HCT116 (cell line): Measurements from ENCODE around the gene COX7A2L. TPM values are rescaled to one million over a fixed set of nuclear protein-coding genes. Genes with fewer than 3 reads are reported as not detected.
"Not testable (repeated sequence)": the region's sequence is repeated elsewhere in the genome, so short reads cannot be mapped to it uniquely, and the experiment has no call there.

Source experiments
- ATAC-seq: fragments of 200-7000 bp; cut with Tn5 transposase; 2 replicates; pipeline ENCODE4 v1.9.1; 2020; ENCODE audit warnings: mild to moderate bottlenecking, moderate library complexity
- BruUV-seq: library from RNA; stranded (reverse); fragments of 400-500 nt; replicated peaks from 2 replicates; lab custom pipeline; 2021; lab: Mats Ljungman, UMichigan
- CTCF ChIA-PET: fragments of 300-600 bp; sonication (Branson Sonifier 250); formaldehyde crosslinking; loops from one replicate; lab custom pipeline; 2021; ENCODE audit warnings: antibody characterized with exemption; lab: Charles Lee
- POLR2A ChIA-PET: fragments of 300-600, 350-600 bp; sonication (Branson Sonifier 250); formaldehyde crosslinking; loops from one replicate; lab custom pipeline; 2021; ENCODE audit warnings: antibody characterized with exemption; lab: Charles Lee
- RAD21 ChIA-PET, 2 experiments: fragments of 300-600 bp; sonication (Branson Sonifier 250); formaldehyde crosslinking; loops; one replicate each; lab custom pipeline; 2023; ENCODE audit warnings: low total read pairs in 2 of 2; ENCODE audit not compliant: uncharacterized antibody in 2 of 2, unreplicated experiment in 2 of 2, low non-redundant PET in 1 of 2; lab: Charles Lee
- DNase-seq: peaks from one replicate; pipeline ENCODE4 v3.0.0-alpha.2; 2010; ENCODE audit warnings: low read depth, low spot score
- H2AFZ ChIP-seq: fragments of 200-600 bp; shearing (Covaris generic), sonication (generic); 2 replicates; pipeline ENCODE4 v1.6.1; 2017; ENCODE audit warnings: low read depth, mixed run types, mixed read lengths, antibody characterized with exemption, low read length; ENCODE audit not compliant: poor library complexity, severe bottlenecking
- H3K27ac ChIP-seq: 2 replicates; pipeline ENCODE4 v1.5.1; 2012; ENCODE audit warnings: low read depth, low read length
- H3K27me3 ChIP-seq: fragments of 200-600 bp; sonication (generic); 2 replicates; pipeline ENCODE4 v1.6.1; 2016; ENCODE audit warnings: mixed run types, low read length, mixed read lengths; ENCODE audit not compliant: insufficient read depth
- H3K36me3 ChIP-seq, 2 experiments: fragments of 200-500 bp in 1 of 2; fragments of 200-600 bp in 1 of 2; sonication (Bioruptor generic) in 1 of 2; sonication (generic) in 1 of 2; 2 replicates each; pipeline versions ENCODE4 v1.5.1 to v1.6.1; 2014 to 2016; ENCODE audit warnings: low read length in 2 of 2, inconsistent platforms in 1 of 2, mixed read lengths in 1 of 2, mixed run types in 1 of 2; ENCODE audit not compliant: insufficient read depth in 2 of 2, control insufficient read depth in 1 of 2
- H3K4me1 ChIP-seq, 2 experiments: fragments of 200-600 bp in 1 of 2; sonication (generic) in 1 of 2; 2 replicates each; pipeline versions ENCODE4 v1.5.1 to v1.6.1; 2012 to 2017; ENCODE audit warnings: low read length in 2 of 2, inconsistent platforms in 1 of 2, mild to moderate bottlenecking in 1 of 2, mixed read lengths in 1 of 2, mixed run types in 1 of 2, moderate library complexity in 1 of 2; ENCODE audit not compliant: insufficient read depth in 2 of 2, control insufficient read depth in 1 of 2
- H3K4me2 ChIP-seq: fragments of 200-600 bp; sonication (generic); 2 replicates; pipeline ENCODE4 v1.6.1; 2017; ENCODE audit warnings: mixed run types, low read length, mixed read lengths
- H3K4me3 ChIP-seq, 2 experiments: fragments of 200-600 bp in 1 of 2; sonication (generic) in 1 of 2; replicated peaks in 1 of 2; 2 replicates each; pipeline ENCODE4 v1.5.1; 2011 to 2016; ENCODE audit warnings: low read length in 2 of 2, control low read depth in 1 of 2, low read depth in 1 of 2, mild to moderate bottlenecking in 1 of 2, mixed read lengths in 1 of 2, mixed run types in 1 of 2
- H3K79me2 ChIP-seq: fragments of 200-600 bp; sonication (generic); 2 replicates; pipeline ENCODE4 v1.6.1; 2017; ENCODE audit warnings: mild to moderate bottlenecking, mixed run types, low read length, moderate library complexity, mixed read lengths; ENCODE audit not compliant: insufficient read depth
- H3K9ac ChIP-seq: fragments of 200-600 bp; sonication (generic); 2 replicates; pipeline ENCODE4 v1.6.1; 2016; ENCODE audit warnings: low read length, mixed read lengths
- H3K9me2 ChIP-seq: fragments of 200-600 bp; sonication (generic), shearing (Covaris generic); 2 replicates; pipeline ENCODE4 v1.6.1; 2017; ENCODE audit warnings: mixed run types, mild to moderate bottlenecking, moderate library complexity; ENCODE audit not compliant: insufficient read depth
- H3K9me3 ChIP-seq, 2 experiments: fragments of 200-500 bp in 1 of 2; fragments of 200-600 bp in 1 of 2; sonication (Bioruptor generic) in 1 of 2; sonication (generic) in 1 of 2; 2 replicates each; pipeline ENCODE4 v1.6.1; 2014 to 2017; ENCODE audit warnings: low read length in 2 of 2, mixed read lengths in 2 of 2, inconsistent platforms in 1 of 2, low read depth in 1 of 2, mild to moderate bottlenecking in 1 of 2, mixed run types in 1 of 2, moderate library complexity in 1 of 2; ENCODE audit not compliant: control insufficient read depth in 1 of 2, insufficient read depth in 1 of 2
- H4K20me1 ChIP-seq: fragments of 200-600 bp; sonication (generic), shearing (Covaris generic); 2 replicates; pipeline ENCODE4 v1.6.1; 2017; ENCODE audit warnings: mixed run types, mild to moderate bottlenecking, moderate library complexity; ENCODE audit not compliant: insufficient read depth
- CBX3 ChIP-seq: IDR thresholded peaks from 2 replicates; pipeline ENCODE4 v1.6.1; 2012; ENCODE audit warnings: low read depth
- CEBPB ChIP-seq: IDR thresholded peaks from 2 replicates; pipeline ENCODE4 v1.6.1; 2012; ENCODE audit warnings: low read depth
- EGR1 ChIP-seq: IDR thresholded peaks from 2 replicates; pipeline ENCODE4 v1.6.1; 2012; ENCODE audit warnings: low read depth
- ELF1 ChIP-seq: IDR thresholded peaks from 2 replicates; pipeline ENCODE4 v1.6.1; 2012; ENCODE audit warnings: low read depth, borderline replicate concordance
- EZH2 ChIP-seq: fragments of 200-600 bp; sonication (generic); IDR thresholded peaks from 2 replicates; pipeline ENCODE4 v1.6.1; 2017; ENCODE audit warnings: antibody characterized with exemption, mixed run types
- EZH2phosphoT487 ChIP-seq: fragments of 200-600 bp; IDR thresholded peaks from 2 replicates; pipeline ENCODE4 v1.6.1; 2018; ENCODE audit warnings: antibody characterized with exemption, borderline replicate concordance
- FOSL1 ChIP-seq: IDR thresholded peaks from 2 replicates; pipeline ENCODE4 v1.6.1; 2012; ENCODE audit warnings: low read depth
- JUND ChIP-seq: IDR thresholded peaks from 2 replicates; pipeline ENCODE4 v1.6.1; 2012
- POLR2A ChIP-seq: IDR thresholded peaks from 2 replicates; pipeline ENCODE4 v1.7.0; 2011; ENCODE audit warnings: borderline replicate concordance; ENCODE audit not compliant: insufficient read depth, insufficient read length; ENCODE audit errors: extremely low read depth
- POLR2AphosphoS5 ChIP-seq: IDR thresholded peaks from 2 replicates; pipeline ENCODE4 v1.6.1; 2011; ENCODE audit warnings: mild to moderate bottlenecking, low read depth, low read length, moderate library complexity
- RAD21 ChIP-seq: IDR thresholded peaks from 2 replicates; pipeline ENCODE4 v1.6.1; 2012; ENCODE audit warnings: low read depth, mild to moderate bottlenecking
- SP1 ChIP-seq: IDR thresholded peaks from 2 replicates; pipeline ENCODE4 v1.6.1; 2012; ENCODE audit warnings: low read depth
- SRF ChIP-seq: IDR thresholded peaks from 2 replicates; pipeline ENCODE4 v1.6.1; 2012; ENCODE audit warnings: low read depth
- TCF7L2 ChIP-seq: IDR thresholded peaks from 2 replicates; pipeline ENCODE4 v1.7.0; 2011; ENCODE audit warnings: borderline replicate concordance, inconsistent platforms; ENCODE audit not compliant: insufficient read depth, insufficient read length; ENCODE audit errors: extremely low read depth
- YY1 ChIP-seq: IDR thresholded peaks from 2 replicates; pipeline ENCODE4 v1.6.1; 2011; ENCODE audit warnings: low read length, low read depth, moderate library complexity, mild to moderate bottlenecking; ENCODE audit not compliant: insufficient replicate concordance; ENCODE audit errors: extremely low read depth
- ZFX ChIP-seq: fragments of 450-650 bp; IDR thresholded peaks from 2 replicates; pipeline ENCODE4 v1.6.1; 2017
- intact Hi-C: fragments of 100-400 bp; cut with micrococcal nuclease; formaldehyde crosslinking; loops from 2 replicates; pipeline ENCODE4 v1.10.0; 2022
- total RNA-seq: library from RNA; stranded (reverse); gene quantifications from one replicate; pipeline ENCODE4 v1.2.1, GENCODE V29; 2021; ENCODE audit not compliant: unreplicated experiment
- TF ChIP-seq, protein P1 (sequence below): IDR thresholded peaks from 2 replicates; pipeline ENCODE4 v1.6.1; 2012
- TF ChIP-seq, protein P2 (sequence below), 3 experiments: fragments of 200-600 bp in 1 of 3; sonication (generic) in 1 of 3; IDR thresholded peaks in 2 of 3; conservative IDR thresholded peaks in 1 of 3; 2 replicates each; pipeline ENCODE4 v1.5.1; 2012 to 2017; ENCODE audit warnings: low read depth in 2 of 3, low read length in 2 of 3, antibody characterized with exemption in 1 of 3, borderline replicate concordance in 1 of 3, control low read depth in 1 of 3, mild to moderate bottlenecking in 1 of 3, mixed read lengths in 1 of 3, mixed run types in 1 of 3, moderate library complexity in 1 of 3; ENCODE audit not compliant: insufficient read depth in 1 of 3

Gene COX7A2L
- total RNA-seq, 1 experiment from 2014 or later: 104 TPM

DNA sequence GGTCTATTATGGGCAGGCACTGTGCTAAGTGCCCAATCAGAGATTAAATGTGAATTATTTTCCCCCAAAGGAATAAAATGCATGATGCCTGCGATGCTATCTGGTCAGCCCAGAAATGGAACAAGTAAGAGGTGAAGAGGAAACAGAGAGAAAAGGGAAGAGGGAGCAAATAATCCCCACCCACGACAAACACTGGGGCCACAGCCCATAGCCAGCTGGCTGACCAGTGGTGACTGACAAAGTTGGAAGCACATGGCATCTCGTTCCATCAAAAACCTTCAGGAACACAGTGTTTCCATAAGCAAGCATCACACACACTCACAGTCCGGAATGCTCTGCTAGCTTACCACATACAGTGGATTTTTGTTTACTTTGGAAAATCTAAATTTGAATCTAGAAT lies 21.1 kb upstream of the COX7A2L start:
- ATAC-seq: no peak
- Histone ChIP-seq H3K4me3 (no peak overlapping the region), H3K4me2 (no peak overlapping the region), H3K9me3 (no peaks in the 10 kb centered on the region), H3K27me3 (no peaks in the 10 kb centered on the region), H3K9me2 (no peaks in the 10 kb centered on the region), H3K4me1 (no peaks in the 10 kb centered on the region), H3K27ac (no peak overlapping the region), H3K9ac (no peak overlapping the region)
- intact Hi-C loops: no loop called here
- no TSS peak for BruUV-seq
- ChIA-PET POLR2A (no interaction called here), RAD21 (no interaction called here)
- no peak for TF ChIP-seq RAD21
- no peak for TF ChIP-seq POLR2AphosphoS5
- no peak for TF ChIP-seq CEBPB
- no peak for TF ChIP-seq ZFX
- TF ChIP-seq YY1: no peak
- no peak for TF ChIP-seq POLR2A
- no peak for TF ChIP-seq JUND
- TF ChIP-seq CBX3: no peak
- no peak for TF ChIP-seq EGR1
- TF ChIP-seq ELF1: no peak
- TF ChIP-seq EZH2phosphoT487: no peak
- no peak for TF ChIP-seq FOSL1
- no peak for TF ChIP-seq SRF
- TF ChIP-seq SP1: no peak
- TF ChIP-seq TCF7L2: no peak
- TF ChIP-seq, protein P1, sequence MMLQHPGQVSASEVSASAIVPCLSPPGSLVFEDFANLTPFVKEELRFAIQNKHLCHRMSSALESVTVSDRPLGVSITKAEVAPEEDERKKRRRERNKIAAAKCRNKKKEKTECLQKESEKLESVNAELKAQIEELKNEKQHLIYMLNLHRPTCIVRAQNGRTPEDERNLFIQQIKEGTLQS: no peak
- TF ChIP-seq, protein P2, sequence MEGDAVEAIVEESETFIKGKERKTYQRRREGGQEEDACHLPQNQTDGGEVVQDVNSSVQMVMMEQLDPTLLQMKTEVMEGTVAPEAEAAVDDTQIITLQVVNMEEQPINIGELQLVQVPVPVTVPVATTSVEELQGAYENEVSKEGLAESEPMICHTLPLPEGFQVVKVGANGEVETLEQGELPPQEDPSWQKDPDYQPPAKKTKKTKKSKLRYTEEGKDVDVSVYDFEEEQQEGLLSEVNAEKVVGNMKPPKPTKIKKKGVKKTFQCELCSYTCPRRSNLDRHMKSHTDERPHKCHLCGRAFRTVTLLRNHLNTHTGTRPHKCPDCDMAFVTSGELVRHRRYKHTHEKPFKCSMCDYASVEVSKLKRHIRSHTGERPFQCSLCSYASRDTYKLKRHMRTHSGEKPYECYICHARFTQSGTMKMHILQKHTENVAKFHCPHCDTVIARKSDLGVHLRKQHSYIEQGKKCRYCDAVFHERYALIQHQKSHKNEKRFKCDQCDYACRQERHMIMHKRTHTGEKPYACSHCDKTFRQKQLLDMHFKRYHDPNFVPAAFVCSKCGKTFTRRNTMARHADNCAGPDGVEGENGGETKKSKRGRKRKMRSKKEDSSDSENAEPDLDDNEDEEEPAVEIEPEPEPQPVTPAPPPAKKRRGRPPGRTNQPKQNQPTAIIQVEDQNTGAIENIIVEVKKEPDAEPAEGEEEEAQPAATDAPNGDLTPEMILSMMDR (IDR thresholded peaks at IDR 0.05 in 2 of 3, conservative IDR thresholded peaks at IDR 0.05 in 1 of 3; ENCODE audit: borderline replicate concordance in 1 of 3, insufficient read depth in 1 of 3, low read depth in 2 of 3, low read length in 2 of 3): no peak
- TF ChIP-seq EZH2: no peak
- TF ChIP-seq, all 23 proteins: peak for 0
- H3K36me3 ChIP-seq: no peaks in the 10 kb centered on the region
- H2AFZ ChIP-seq: no peak overlapping the region
- no peaks in the 10 kb centered on the region for H3K79me2 ChIP-seq
- CTCF ChIA-PET: no interaction called here
- no peak for DNase-seq
- no peaks in the 10 kb centered on the region for H4K20me1 ChIP-seq

DNA sequence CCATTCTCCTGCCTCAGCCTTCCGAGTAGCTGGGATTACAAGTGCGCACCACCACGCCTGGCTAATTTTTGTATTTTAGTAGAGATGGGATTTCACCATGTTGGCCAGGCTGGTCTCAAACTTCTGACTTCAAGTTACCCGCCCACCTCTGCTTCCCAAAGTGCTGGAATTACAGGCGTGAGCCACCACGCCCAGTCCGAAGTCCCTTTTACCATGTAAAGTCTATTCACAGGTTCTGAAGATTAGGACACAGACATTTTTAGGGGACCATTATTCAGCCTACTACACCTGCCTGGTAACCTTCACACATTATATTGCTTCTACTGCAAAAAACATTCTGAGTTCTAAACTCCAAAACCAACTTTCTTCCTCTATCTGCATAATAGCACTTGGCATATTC lies 19.0 kb upstream of the COX7A2L start:
- H3K27me3 ChIP-seq, H3K4me1 ChIP-seq, H3K79me2 ChIP-seq, H4K20me1 ChIP-seq, H3K9me2 ChIP-seq, RAD21 ChIA-PET, H3K9me3 ChIP-seq, H2AFZ ChIP-seq, H3K4me2 ChIP-seq, H3K9ac ChIP-seq, H3K36me3 ChIP-seq, CTCF ChIA-PET, ATAC-seq, BruUV-seq, H3K27ac ChIP-seq, intact Hi-C loops, POLR2A ChIA-PET, DNase-seq, H3K4me3 ChIP-seq: not testable (repeated sequence)
